Gastrocnemius medialis (tissue), 4 donors: ENCODE data around the gene SYNJ1. TPM values are rescaled to one million over a fixed set of nuclear protein-coding genes. Genes with fewer than 3 reads are reported as not detected.

Experiments used
- ATAC-seq, 2 donors: fragments of 150-250 bp; one replicate each; pipeline ENCODE4 v1.9.1; 2016
- DNase-seq, 2 donors: peaks; one replicate each; pipeline ENCODE4 v3.0.0-alpha.2; 2019
- H3K27ac ChIP-seq, 4 donors: fragments of 200-600 bp; sonication (generic); 1 replicate in 1 of 4; 2 replicates in 3 of 4; pipeline ENCODE4 v1.5.1; 2016 to 2018; ENCODE audit warnings: mild to moderate bottlenecking in 2 of 4, moderate library complexity in 1 of 4
- H3K27me3 ChIP-seq, 3 donors: fragments of 200-600 bp; sonication (generic) in 2 of 3; 1 replicate in 1 of 3; 2 replicates in 2 of 3; pipeline versions ENCODE4 v1.5.1 to v1.6.0; 2016 to 2019; ENCODE audit warnings: mild to moderate bottlenecking in 1 of 3, moderate library complexity in 1 of 3
- H3K36me3 ChIP-seq, 2 donors: fragments of 200-600 bp; sonication (generic) in 1 of 2; one replicate each; pipeline ENCODE4 v1.5.1; 2017 to 2018
- H3K4me1 ChIP-seq, 2 donors: fragments of 200-600 bp; sonication (generic) in 1 of 2; one replicate each; pipeline ENCODE4 v1.5.1; 2016 to 2017; ENCODE audit warnings: mild to moderate bottlenecking in 2 of 2
- H3K4me3 ChIP-seq, 4 donors: fragments of 200-600 bp; sonication (generic) in 3 of 4; 1 replicate in 1 of 4; 2 replicates in 3 of 4; pipeline ENCODE4 v1.5.1; 2016 to 2019; ENCODE audit warnings: mild to moderate bottlenecking in 2 of 4
- H3K9me3 ChIP-seq, 3 donors: fragments of 200-600 bp; sonication (generic) in 2 of 3; 1 replicate in 1 of 3; 2 replicates in 2 of 3; pipeline ENCODE4 v1.5.1; 2016 to 2019
- CTCF ChIP-seq, 5 experiments: fragments of 450-650 bp in 3 of 5; fragments of 200-600 bp in 2 of 5; sonication (generic) in 2 of 5; IDR thresholded peaks in 4 of 5; conservative IDR thresholded peaks in 1 of 5; 1 replicate in 4 of 5; 2 replicates in 1 of 5; pipeline ENCODE4 v1.5.1; 2016 to 2019; ENCODE audit warnings: antibody characterized with exemption in 5 of 5, mild to moderate bottlenecking in 3 of 5, moderate library complexity in 3 of 5
- POLR2A ChIP-seq, 2 donors: fragments of 450-650 bp; IDR thresholded peaks; one replicate each; pipeline ENCODE4 v1.6.1; 2017; ENCODE audit warnings: antibody characterized with exemption in 2 of 2, mild to moderate bottlenecking in 2 of 2, moderate library complexity in 2 of 2
- in situ Hi-C, 4 donors: fragments of 200-750 bp; cut with MboI; loops; one replicate each; pipeline versions ENCODE4 v1.15.0 to v1.8.0; 2017; ENCODE audit warnings: low sequenced_read_pairs in 4 of 4
- intact Hi-C: fragments of 100-400 bp; cut with DNase I; formaldehyde crosslinking; loops from one replicate; pipeline ENCODE4 v1.15.1; 2023; ENCODE audit warnings: low total_unique reads
- total RNA-seq, 4 donors: library from RNA; depleted of rRNA; stranded (reverse); fragments of >200 nt; gene quantifications; one replicate each; pipeline versions ENCODE4 v1.1.0 to v1.2.3, GENCODE V29; 2016

SYNJ1 gene
- total RNA-seq, 4 donors from 2014 or later: 10.0 to 34.8 (median 10.8) TPM

- no peaks in the 10 kb centered on the region for H3K27me3 ChIP-seq
- peaks cover 6 to 15% of the 10 kb centered on the region in 2 donors for H3K4me1 ChIP-seq
- H3K27ac ChIP-seq: no peak overlapping the region
- no peak overlapping the region for H3K4me3 ChIP-seq
- in situ Hi-C loops (no loop called here), intact Hi-C loops (no loop called here)
- peaks cover 0 to 59% of the 10 kb centered on the region in 2 donors for H3K36me3 ChIP-seq
- DNase-seq (no peak), ATAC-seq (no peak)
- no peaks in the 10 kb centered on the region for H3K9me3 ChIP-seq
- TF ChIP-seq POLR2A (IDR thresholded peaks at IDR 0.05) (no peak), CTCF (IDR thresholded peaks at IDR 0.05 in 4 of 5, conservative IDR thresholded peaks at IDR 0.05 in 1 of 5) (no peak)
These were observed 119.0 kb downstream of the SYNJ1 start for GRCh38 chr21:32608851-32609250.

GRCh38 chr21:32605469-32605868 lies 122.3 kb downstream of the SYNJ1 start:
- DNase-seq (no peak), ATAC-seq (no peak)
- Histone ChIP-seq H3K27me3 (no peaks in the 10 kb centered on the region), H3K4me1 (peaks cover 0 to under 1% of the 10 kb centered on the region in 2 donors), H3K27ac (no peak overlapping the region), H3K4me3 (no peak overlapping the region), H3K9me3 (no peaks in the 10 kb centered on the region), H3K36me3 (peaks cover 0 to 83% of the 10 kb centered on the region in 2 donors)
- TF ChIP-seq POLR2A (IDR thresholded peaks at IDR 0.05) (no peak), CTCF (IDR thresholded peaks at IDR 0.05 in 4 of 5, conservative IDR thresholded peaks at IDR 0.05 in 1 of 5) (no peak)
- in situ Hi-C loops: no loop called here
- intact Hi-C loops: no loop called here

- no peaks in the 10 kb centered on the region for H3K27me3 ChIP-seq
- DNase-seq (no peak), ATAC-seq (no peak)
- H3K4me1 ChIP-seq: no peaks in the 10 kb centered on the region
- in situ Hi-C loops: loop anchor here in 1 of 4 donors (5.0 kb wide), 1 partner anchor 202 kb away; no protein-coding TSS in a partner anchor
- intact Hi-C loops: no loop called here
- no peaks in the 10 kb centered on the region for H3K9me3 ChIP-seq
- peaks cover 0 to 76% of the 10 kb centered on the region in 2 donors for H3K36me3 ChIP-seq
- no peak overlapping the region for H3K4me3 ChIP-seq
- TF ChIP-seq POLR2A (IDR thresholded peaks at IDR 0.05) (no peak), CTCF (IDR thresholded peaks at IDR 0.05 in 4 of 5, conservative IDR thresholded peaks at IDR 0.05 in 1 of 5) (no peak)
- no peak overlapping the region for H3K27ac ChIP-seq
These were observed 123.3 kb downstream of the SYNJ1 start for GRCh38 chr21:32604464-32604863.

GRCh38 chr21:32603131-32603530 lies 124.7 kb downstream of the SYNJ1 start:
- intact Hi-C loops (no loop called here), in situ Hi-C loops (loop anchor here in 1 of 4 donors (5.0 kb wide), 1 partner anchor 201 kb away; no protein-coding TSS in a partner anchor)
- Histone ChIP-seq H3K27me3 (no peaks in the 10 kb centered on the region), H3K27ac (no peak overlapping the region), H3K4me3 (no peak overlapping the region), H3K4me1 (no peaks in the 10 kb centered on the region), H3K9me3 (no peaks in the 10 kb centered on the region), H3K36me3 (peaks cover 0 to 67% of the 10 kb centered on the region in 2 donors)
- DNase-seq: no peak
- no peak for TF ChIP-seq CTCF (IDR thresholded peaks at IDR 0.05 in 4 of 5, conservative IDR thresholded peaks at IDR 0.05 in 1 of 5)
- no peak for ATAC-seq

- intact Hi-C loops: no loop called here
- H3K9me3 ChIP-seq: no peaks in the 10 kb centered on the region
- no peaks in the 10 kb centered on the region for H3K4me1 ChIP-seq
- H3K4me3 ChIP-seq: no peak overlapping the region
- ATAC-seq: no peak
- in situ Hi-C loops: loop anchor here in 1 of 4 donors (5.0 kb wide), 1 partner anchor 200 kb away; no protein-coding TSS in a partner anchor
- no peak for TF ChIP-seq POLR2A (IDR thresholded peaks at IDR 0.05)
- TF ChIP-seq CTCF (IDR thresholded peaks at IDR 0.05 in 4 of 5, conservative IDR thresholded peaks at IDR 0.05 in 1 of 5): no peak
- no peak for DNase-seq
- H3K36me3 ChIP-seq: peaks cover 0 to 65% of the 10 kb centered on the region in 2 donors
- no peaks in the 10 kb centered on the region for H3K27me3 ChIP-seq
- no peak overlapping the region for H3K27ac ChIP-seq
These were observed 125.7 kb downstream of the SYNJ1 start for GRCh38 chr21:32602099-32602498.
